HG03060 (cell line): Measurements from ENCODE around the gene HABP2.

Experiments used
- ATAC-seq: cut with Tn5 transposase; IDR thresholded peaks from one replicate; pipeline ENCODE4 v1.9.1; 2021; ENCODE audit warnings: low read depth, moderate number of reproducible peaks; ENCODE audit not compliant: unreplicated experiment

HABP2 gene

DNA sequence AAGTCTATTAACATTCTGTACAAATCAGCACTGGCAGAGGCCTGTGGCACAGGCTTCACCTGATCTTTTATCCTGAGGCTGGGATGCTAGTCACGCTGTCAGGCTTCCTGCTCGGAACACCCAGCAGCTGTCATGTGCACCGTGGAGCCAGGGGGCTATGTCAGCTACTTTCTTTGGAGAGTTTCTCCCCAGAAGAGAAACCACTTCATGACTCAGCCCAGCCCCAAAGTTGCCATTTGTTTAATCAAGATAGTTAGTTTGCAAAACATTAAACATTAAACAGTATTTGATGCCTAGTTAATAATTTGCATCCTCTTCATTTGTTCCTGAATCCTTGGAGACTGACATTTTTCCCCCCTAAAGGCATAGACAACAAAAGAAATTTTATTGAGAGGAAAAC, at the start of gene HABP2:
Gene HABP2, plus strand, starts transcription at position 353 of the 400 bp plus-strand sequence. CDS start 69 bp downstream, outside the sequence.
- ATAC-seq, result no peak

GRCh38 chr10:113503930-113504329, 48.9 kb upstream of the HABP2 start:
- no peak for ATAC-seq

GRCh38 chr10:113504423-113504822, 48.4 kb upstream of the HABP2 start:
- ATAC-seq, result no peak

- ATAC-seq, result no peak
Observed at GRCh38 chr10:113506476-113506875, 46.4 kb upstream of the HABP2 start.

GRCh38 chr10:113511419-113511818, 41.4 kb upstream of the HABP2 start:
- ATAC-seq, result no peak

DNA sequence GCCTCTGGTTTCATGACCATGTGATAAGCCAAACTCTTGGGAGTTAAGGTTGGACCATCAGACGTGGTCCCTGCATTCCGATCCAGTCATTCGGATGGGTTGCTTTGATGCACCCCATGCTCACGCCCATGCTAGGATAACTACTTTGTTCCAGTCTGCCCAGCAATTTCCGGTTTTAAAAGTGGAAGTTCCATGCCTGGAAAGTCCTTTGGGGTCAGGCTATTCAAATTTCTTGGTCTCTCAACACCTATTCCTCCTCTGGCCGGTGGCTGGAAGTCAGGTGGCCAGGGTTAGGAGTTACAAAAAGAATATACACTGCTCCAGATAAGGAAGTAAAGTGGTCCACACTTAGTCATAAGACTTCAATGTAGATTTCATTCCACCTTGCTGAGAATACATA, 37.7 kb upstream of the HABP2 start:
- no peak for ATAC-seq

GRCh38 chr10:113515601-113516000, 37.3 kb upstream of the HABP2 start:
- no peak for ATAC-seq

GRCh38 chr10:113516061-113516460, 36.8 kb upstream of the HABP2 start:
- no peak for ATAC-seq

GRCh38 chr10:113517165-113517900, 35.5 kb upstream of the HABP2 start:
- ATAC-seq, result no peak

GRCh38 chr10:113517901-113518260, 35.0 kb upstream of the HABP2 start:
- ATAC-seq, result no peak

- no peak for ATAC-seq
Observed at GRCh38 chr10:113518415-113518814, 34.4 kb upstream of the HABP2 start.

DNA sequence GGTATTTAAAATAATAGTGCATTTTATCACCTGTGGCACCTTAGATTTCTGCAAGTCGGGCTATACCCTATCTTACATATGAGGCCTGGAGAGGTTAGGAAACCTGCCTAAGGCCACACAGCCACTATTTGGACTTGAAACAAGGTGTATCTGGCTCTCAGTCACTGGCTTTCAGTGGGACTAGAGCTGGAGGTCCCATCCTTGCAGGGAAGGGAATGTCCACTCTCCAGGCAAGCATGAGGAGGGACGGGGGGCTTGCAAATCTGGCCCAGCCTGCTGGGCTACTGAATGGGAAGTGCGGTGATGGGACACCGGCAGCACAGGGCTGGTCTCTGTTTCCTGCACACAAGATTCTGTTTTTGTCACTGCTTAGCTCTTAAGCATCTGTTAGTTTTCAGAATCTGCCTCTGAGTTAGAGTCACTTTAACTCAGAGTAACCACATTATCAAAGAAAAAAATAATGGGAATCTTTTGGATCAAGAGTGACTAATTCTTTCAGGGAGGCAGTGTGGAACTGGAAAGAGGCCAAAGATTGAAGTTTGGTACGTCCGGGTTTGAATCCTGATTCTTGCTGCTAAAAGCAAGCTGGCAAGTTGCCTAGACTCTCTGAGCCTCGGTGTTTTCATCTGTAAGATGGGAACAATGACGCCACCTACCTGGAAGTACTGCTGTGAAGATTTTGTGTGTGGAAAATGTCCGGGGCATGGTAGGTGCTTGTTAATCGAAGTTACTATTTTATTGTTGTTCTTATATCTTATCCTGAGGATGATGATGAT, 33.8 kb upstream of the HABP2 start:
- no peak for ATAC-seq

- no peak for ATAC-seq
Observed at GRCh38 chr10:113519681-113520115, 33.2 kb upstream of the HABP2 start.

- ATAC-seq, result no peak
Observed at GRCh38 chr10:113520261-113520660, 32.6 kb upstream of the HABP2 start.

GRCh38 chr10:113520690-113521474, 32.0 kb upstream of the HABP2 start:
- ATAC-seq, result no peak

- ATAC-seq, result no peak
Observed at GRCh38 chr10:113521475-113521795, 31.4 kb upstream of the HABP2 start.

DNA sequence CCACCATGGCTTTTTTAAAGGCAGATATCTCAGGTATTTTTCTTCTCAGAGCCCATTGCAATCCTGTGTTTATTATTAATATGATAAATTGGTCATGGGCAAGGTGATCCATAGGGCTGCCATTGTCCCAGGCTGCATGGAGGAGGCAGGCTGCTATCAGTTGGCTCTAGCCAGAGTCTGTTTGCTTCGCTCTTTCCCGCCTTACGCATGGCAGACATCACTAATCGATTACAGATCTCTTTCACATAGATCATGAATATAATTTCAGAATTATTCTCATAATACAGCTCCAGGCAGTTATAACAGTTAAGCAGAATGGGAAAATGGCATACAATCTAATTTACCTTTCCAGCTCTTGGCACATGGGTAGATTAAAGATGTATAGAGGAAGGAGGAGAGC, 30.4 kb upstream of the HABP2 start:
- ATAC-seq, result no peak

GRCh38 chr10:113523071-113523470, 29.8 kb upstream of the HABP2 start:
- no peak for ATAC-seq

DNA sequence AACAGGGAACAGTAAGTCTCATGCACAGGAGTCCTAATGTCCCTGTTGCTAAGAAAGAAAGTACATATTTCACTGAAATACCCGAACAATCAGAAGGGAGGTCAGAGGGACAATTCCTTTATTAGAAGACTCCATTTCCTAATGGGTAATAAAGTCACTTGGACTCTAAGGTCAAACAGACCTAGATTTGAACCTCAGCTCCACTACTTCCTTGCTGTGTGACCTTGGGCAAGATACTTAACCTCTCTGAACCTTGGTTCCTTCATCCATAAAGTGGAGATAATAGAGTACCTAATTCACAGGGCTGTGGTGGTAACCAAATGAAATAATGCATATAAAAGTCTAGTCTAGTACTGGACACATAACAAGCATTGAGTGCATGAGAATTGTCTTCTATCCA, 29.2 kb upstream of the HABP2 start:
- ATAC-seq, result no peak

GRCh38 chr10:113524120-113524519, 28.7 kb upstream of the HABP2 start:
- no peak for ATAC-seq
